Measurements from ENCODE around the gene GNB1.

GNB1 gene

DNA sequence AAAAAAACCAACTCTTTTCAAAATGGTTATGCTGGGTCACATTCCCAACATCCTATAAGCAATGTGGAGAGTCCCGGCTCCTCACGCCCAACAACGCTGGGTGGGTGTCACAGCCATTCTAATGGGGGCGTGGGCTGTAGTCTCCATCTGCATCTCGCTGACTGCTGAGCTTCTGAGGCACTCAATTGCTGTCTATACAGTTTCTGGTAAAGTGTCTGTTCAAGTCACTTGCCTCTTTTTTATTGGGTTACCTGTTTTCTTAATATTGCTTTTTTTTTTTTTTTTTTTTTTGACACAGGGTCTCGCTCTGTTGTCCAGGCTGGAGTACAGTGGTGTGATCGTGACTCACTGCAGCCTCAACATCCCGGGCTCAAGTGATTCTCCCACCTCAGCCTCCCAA, 54.8 kb downstream of the GNB1 start:
- intact Hi-C loops (cut with DNase I), result no loop called here
- no peak for DNase-seq

DNA sequence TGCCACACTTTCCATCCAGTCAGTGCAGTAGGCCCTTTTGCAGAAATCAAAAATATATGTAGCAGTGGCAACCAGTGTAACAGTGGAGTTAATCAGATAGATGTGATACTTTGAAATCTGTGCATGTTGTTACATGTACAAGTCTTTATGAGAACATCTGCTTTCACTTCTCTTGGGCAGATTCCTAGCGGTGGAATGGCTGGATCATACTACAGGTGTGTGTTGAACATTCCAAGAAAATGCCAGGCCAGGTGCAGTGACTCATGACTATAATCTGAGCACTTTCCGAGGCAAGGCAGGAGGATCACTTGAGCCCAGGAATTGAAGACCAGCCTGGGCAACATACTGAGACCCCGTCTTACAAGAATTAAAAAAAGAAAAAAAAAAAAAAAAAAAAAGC, 55.3 kb downstream of the GNB1 start:
- DNase-seq, result no peak
- intact Hi-C loops (cut with DNase I), result no loop called here

GRCh38 chr1:1833916-1834325, 57.0 kb downstream of the GNB1 start:
- peak in 1 of 10 donors; percentile 39 for DNase-seq
- intact Hi-C loops (cut with DNase I), result no loop called here

GRCh38 chr1:1833456-1833855, 57.4 kb downstream of the GNB1 start:
- intact Hi-C loops (cut with DNase I), result no loop called here
- no peak for DNase-seq

DNA sequence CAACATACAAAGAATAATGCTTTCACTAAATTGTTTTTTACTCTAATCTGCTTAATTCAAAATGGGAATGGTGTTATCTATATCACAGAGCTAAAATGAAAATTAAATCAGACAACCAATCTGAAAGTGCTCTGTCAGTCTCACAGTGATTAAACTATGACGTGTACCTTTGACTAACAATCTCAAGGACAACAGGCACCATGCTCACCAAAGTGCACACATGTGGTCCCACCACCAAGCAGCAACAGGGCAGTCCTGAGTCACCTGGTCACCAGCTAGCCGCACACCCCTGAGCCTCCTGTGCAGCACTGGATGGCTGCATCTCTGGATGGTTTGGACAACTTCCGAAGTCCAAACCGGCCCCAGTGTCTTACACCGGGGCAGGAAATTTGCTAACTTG, 58.1 kb downstream of the GNB1 start:
- DNase-seq, result no peak
- intact Hi-C loops (cut with DNase I), result no loop called here

GRCh38 chr1:1832166-1832565, 58.7 kb downstream of the GNB1 start:
- intact Hi-C loops (cut with DNase I), result no loop called here
- DNase-seq, result no peak

- intact Hi-C loops (cut with DNase I), result no loop called here
- DNase-seq, result no peak
Observed at GRCh38 chr1:1827089-1827848, 63.6 kb downstream of the GNB1 start.

DNA sequence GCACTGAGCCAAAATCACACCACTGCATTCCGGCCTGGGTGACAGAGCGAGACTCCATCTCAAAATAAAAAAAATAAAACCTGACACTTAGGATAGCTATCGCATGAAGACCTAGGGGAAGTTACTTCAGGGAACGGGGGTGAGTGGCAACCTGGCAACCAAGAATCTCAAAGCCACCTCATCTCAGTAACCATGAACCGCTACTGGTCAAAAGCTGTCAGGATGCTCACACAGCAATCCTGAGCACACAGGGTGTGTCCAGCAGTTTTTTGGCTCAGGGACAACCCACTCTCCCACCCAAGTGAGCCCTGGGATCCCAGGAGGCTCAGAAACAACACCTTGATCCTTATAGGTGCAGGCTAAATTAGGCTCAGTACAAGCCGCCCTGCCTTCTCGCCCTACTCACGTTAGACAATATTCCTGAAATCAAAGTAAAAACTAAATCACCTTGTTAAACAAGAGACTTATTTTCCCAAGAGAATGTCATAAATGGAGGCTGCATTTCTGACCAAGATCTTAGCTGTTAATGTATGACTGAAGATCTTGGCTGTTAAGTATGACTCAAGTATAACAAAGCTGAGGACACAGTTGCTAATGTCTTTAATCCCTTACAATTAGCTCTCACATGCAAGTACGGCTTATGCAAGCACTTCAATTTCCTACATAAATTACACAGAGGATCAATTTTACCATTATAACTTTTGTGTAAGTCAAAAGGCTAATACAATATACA, 64.4 kb downstream of the GNB1 start:
- intact Hi-C loops (cut with DNase I), result no loop called here
- DNase-seq, result no peak

GRCh38 chr1:1825217-1825616, 65.7 kb downstream of the GNB1 start:
- intact Hi-C loops (cut with DNase I), result no loop called here

GRCh38 chr1:1819762-1820161, 71.1 kb downstream of the GNB1 start:
- peak in 1 of 10 donors; percentile 37 for DNase-seq
- intact Hi-C loops (cut with DNase I), result no loop called here

More at GRCh38 chr1:1825217-1825616, 65.7 kb downstream of the GNB1 start:
- no peak for DNase-seq

- no peak for DNase-seq
- intact Hi-C loops (cut with DNase I), result no loop called here
Observed at GRCh38 chr1:1817221-1817620, 73.7 kb downstream of the GNB1 start.

- peak in 2 of 10 donors; percentile 78 to 82 for DNase-seq
Observed at GRCh38 chr1:1815606-1816281, 75.1 kb downstream of the GNB1 start.

DNA sequence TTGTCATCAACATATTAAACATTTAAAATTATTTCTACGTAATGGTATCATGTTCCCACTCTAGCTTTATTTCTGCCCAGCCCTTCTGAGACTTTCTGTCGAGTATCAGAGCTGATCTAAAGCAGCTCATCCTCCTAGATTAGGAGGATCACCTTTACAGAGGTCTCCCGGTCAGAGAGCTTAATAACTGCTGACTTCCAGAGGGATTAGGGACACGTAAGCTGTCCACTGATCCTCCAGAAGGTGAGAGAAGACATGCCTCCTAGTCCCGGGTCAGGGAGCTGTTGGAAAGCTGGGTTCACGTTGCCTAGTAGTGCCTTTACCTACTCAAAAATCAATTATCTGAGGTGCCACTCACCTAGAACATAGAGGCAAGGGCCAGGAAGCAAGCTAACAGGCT, 81.4 kb downstream of the GNB1 start:
- intact Hi-C loops (cut with DNase I), result no loop called here
- peak in 1 of 10 donors; percentile 3 for DNase-seq

More at GRCh38 chr1:1815606-1816281, 75.1 kb downstream of the GNB1 start:
- intact Hi-C loops (cut with DNase I), result no loop called here

DNA sequence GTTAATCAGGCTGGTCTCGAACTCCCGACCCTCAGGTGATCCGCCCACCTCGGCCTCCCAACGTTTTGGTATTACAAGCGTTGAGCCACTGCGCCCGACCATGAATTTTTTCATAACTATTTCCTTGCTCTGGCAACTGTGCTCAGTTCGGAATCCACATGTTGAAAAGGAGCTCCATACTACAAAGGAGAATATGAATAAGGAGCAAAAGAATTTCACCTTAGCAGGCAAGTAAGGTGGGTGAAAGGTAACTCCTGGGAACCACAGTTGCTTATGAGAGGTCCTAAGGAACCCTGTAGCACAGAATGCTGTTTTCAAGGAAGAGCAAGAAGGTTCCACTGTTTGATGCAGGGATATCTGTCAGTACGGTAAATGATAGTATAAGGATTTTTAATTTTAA, 82.7 kb downstream of the GNB1 start:
- no peak for DNase-seq
- intact Hi-C loops (cut with DNase I), result no loop called here

- intact Hi-C loops (cut with DNase I), result no loop called here
- DNase-seq, result peak in 5 of 10 donors; percentile 24 to 87 (median 39)
Observed at GRCh38 chr1:1806890-1807289, 84.0 kb downstream of the GNB1 start.

DNA sequence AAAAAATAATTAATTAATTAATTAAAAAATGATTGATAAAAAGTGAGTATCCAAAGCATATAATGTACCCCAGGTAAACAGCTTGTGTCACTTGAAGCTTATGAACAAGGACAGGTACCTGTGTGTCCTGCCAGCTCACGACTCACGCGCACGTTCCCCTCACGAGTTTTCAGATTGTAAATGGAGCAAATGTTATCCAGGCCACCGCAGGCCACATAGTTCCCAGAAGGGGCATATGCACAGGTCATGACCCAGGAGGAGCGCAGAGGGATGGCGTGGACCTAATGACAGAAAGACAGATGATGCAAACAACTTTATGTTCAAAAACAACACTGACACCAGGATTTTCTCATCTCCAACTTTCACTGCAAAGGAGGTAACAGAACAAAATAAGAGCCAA, 86.6 kb downstream of the GNB1 start:
- peak in 3 of 10 donors; percentile 5 to 38 (median 33) for DNase-seq
- intact Hi-C loops (cut with DNase I), result no loop called here

DNA sequence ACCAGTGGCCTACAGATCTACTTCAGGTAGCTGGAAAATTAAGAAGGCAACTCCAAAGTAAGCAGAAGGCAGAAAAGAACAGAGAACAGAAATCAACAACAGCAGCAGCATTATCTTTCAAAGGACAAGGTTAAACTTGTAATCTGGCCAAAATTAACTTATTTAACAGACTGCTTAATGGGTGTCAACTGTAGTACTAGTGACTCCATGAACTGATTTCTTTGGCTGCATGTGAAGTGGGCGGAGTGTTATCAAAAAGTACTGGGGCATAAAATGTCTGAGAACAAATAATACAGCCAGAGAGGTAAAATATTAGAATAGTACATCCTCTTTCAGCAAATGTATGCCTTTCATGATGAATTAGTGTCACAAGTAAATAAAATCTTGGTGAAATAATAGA, 88.0 kb downstream of the GNB1 start:
- intact Hi-C loops (cut with DNase I), result no loop called here
- no peak for DNase-seq

DNA sequence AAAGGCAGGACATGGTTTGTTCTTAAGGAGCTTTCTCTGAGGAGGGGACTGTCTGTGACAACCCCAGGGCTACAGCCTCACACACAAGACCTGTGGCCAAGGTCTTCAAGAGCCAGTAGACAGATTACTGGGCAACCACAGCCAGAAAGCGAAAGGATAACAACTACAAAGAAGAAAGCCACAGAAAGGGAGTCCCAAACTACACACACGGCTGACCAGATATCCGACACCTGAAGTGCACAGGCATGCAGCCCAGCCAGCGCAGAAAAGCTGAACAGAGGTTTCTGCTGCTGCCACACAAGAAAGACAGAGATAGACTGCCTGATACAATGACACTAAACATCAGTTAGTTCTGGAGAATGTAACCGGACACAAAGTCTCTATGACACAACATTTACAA, 91.2 kb downstream of the GNB1 start:
- DNase-seq, result peak in 2 of 10 donors; percentile 4 to 9
- intact Hi-C loops (cut with DNase I), result no loop called here

DNA sequence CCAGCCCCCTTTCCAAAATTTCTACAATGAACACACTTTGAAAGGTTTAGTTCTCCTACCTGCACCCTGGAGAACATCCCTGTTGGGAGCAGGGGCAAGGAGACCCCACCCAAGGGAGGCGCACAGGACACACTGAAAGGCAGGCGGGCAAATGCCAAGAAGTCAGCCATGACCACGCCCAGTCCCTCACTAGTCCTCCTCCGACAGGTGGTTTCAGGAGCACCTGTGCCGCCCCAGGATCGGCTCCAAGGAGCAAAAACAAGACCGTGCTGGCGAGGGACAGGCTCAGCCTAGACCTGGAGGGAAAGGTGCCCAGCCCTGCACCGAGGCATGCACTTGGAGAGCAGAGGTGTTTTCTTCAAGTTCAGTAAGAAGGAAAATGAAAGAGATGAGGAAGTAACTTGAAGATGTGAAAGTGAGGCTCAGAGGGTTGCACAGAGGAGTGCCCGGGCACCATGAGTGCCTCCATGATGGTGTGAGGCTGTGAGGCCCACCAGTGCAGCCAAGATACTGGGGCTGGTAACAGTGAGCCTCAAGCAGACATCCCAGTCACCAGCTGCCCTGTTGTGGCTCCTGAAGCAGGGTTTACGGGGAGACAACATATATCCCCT, 93.1 kb downstream of the GNB1 start:
- intact Hi-C loops (cut with DNase I), result no loop called here
- peak in 1 of 10 donors; percentile 63 for DNase-seq

- intact Hi-C loops (cut with DNase I), result no loop called here
- DNase-seq, result peak in 1 of 10 donors; percentile 64
Observed at GRCh38 chr1:1796466-1796865, 94.4 kb downstream of the GNB1 start.

DNA sequence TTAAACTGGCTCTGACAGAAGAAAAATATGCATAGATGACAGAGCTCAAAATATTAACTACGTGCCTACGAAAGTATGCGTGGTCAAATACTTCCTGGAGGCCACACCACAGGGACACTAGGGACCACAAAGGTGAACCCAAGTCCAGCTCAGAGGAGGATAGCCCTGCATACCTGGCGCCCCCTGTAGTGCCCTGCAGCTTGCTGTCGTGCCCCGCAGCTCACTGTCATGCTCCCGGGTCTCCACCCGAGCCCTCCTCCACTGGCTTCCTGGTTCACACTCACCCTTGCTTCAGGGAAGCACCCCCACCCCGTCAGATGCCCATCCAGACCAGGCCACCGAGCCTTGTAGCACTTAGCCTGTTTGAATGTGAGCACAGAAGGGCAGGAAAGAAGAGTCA, 95.9 kb downstream of the GNB1 start:
- intact Hi-C loops (cut with DNase I), result no loop called here
- peak in 2 of 10 donors; percentile 37 to 75 for DNase-seq
